Mucosa of rectum (tissue), 2 donors: ENCODE results near the gene ZNF117.
A peak's percentile ranks its signal among the peaks of the same experiment; 100 is the strongest.
"Not testable (repeated sequence)": the region's sequence is repeated elsewhere in the genome, so short reads cannot be mapped to it uniquely, and the experiment has no call there.

Source experiments
- H3K27ac ChIP-seq, 2 donors: one replicate each; pipeline ENCODE4 v1.7.0; 2013; ENCODE audit warnings: inconsistent platforms in 2 of 2, low read depth in 2 of 2, low read length in 2 of 2
- H3K27me3 ChIP-seq, 2 donors: one replicate each; pipeline ENCODE4 v1.7.0; 2013; ENCODE audit warnings: low read length in 2 of 2; ENCODE audit not compliant: control insufficient read depth in 2 of 2, insufficient read depth in 2 of 2
- H3K36me3 ChIP-seq, 2 donors: one replicate each; pipeline ENCODE4 v1.7.0; 2013; ENCODE audit warnings: low read length in 2 of 2; ENCODE audit not compliant: control insufficient read depth in 2 of 2, insufficient read depth in 2 of 2
- H3K4me1 ChIP-seq, 2 donors: one replicate each; pipeline ENCODE4 v1.7.0; 2013; ENCODE audit warnings: low read length in 2 of 2, mild to moderate bottlenecking in 1 of 2; ENCODE audit not compliant: control insufficient read depth in 2 of 2, insufficient read depth in 2 of 2
- H3K4me3 ChIP-seq, 2 donors: one replicate each; pipeline ENCODE4 v1.7.0; 2013; ENCODE audit warnings: low read length in 2 of 2
- H3K9ac ChIP-seq, 2 donors: one replicate each; pipeline ENCODE4 v1.7.0; 2013; ENCODE audit warnings: low read length in 2 of 2, low read depth in 1 of 2, mild to moderate bottlenecking in 1 of 2
- H3K9me3 ChIP-seq, 2 donors: one replicate each; pipeline ENCODE4 v1.7.0; 2013; ENCODE audit warnings: low read length in 2 of 2; ENCODE audit not compliant: control insufficient read depth in 2 of 2
- donor health status: healthy.
- donor health status: Normal muscosa, but diverticular disease.

ZNF117 gene

GRCh38 chr7:64950673-64951072 lies 40.2 kb downstream of the ZNF117 start:
- not testable (repeated sequence) for H3K4me1 ChIP-seq, H3K9me3 ChIP-seq
- peaks cover 11 to 12% of the 10 kb centered on the region in 2 donors for H3K27me3 ChIP-seq

GRCh38 chr7:64948774-64949173 lies 42.1 kb downstream of the ZNF117 start:
- H3K4me3 ChIP-seq, H3K9ac ChIP-seq, H3K36me3 ChIP-seq, H3K27ac ChIP-seq, H3K9me3 ChIP-seq, H3K4me1 ChIP-seq: not testable (repeated sequence)
- H3K27me3 ChIP-seq: peaks cover 12 to 14% of the 10 kb centered on the region in 2 donors

More at GRCh38 chr7:64950673-64951072, 40.2 kb downstream of the ZNF117 start:
- not testable (repeated sequence) for H3K27ac ChIP-seq, H3K4me3 ChIP-seq, H3K36me3 ChIP-seq, H3K9ac ChIP-seq

- Histone ChIP-seq H3K4me1 (no peaks in the 10 kb centered on the region), H3K27ac (no peak overlapping the region), H3K27me3 (peaks cover 12 to 14% of the 10 kb centered on the region in 2 donors), H3K36me3 (no peaks in the 10 kb centered on the region), H3K4me3 (peak overlapping the region in 1 of 2 donors; percentile 7), H3K9ac (no peak overlapping the region), H3K9me3 (no peaks in the 10 kb centered on the region)
Observed at GRCh38 chr7:64947252-64948000, 43.4 kb downstream of the ZNF117 start.

- peaks cover 12 to 14% of the 10 kb centered on the region in 2 donors for H3K27me3 ChIP-seq
- H3K27ac ChIP-seq: no peak overlapping the region
- H3K9ac ChIP-seq: no peak overlapping the region
- no peaks in the 10 kb centered on the region for H3K36me3 ChIP-seq
- H3K4me1 ChIP-seq: no peaks in the 10 kb centered on the region
- no peaks in the 10 kb centered on the region for H3K9me3 ChIP-seq
- H3K4me3 ChIP-seq: no peak overlapping the region
Observed at GRCh38 chr7:64946772-64947171, 44.1 kb downstream of the ZNF117 start.

- Histone ChIP-seq H3K4me3 (no peak overlapping the region), H3K4me1 (no peaks in the 10 kb centered on the region), H3K27me3 (peaks cover 12 to 14% of the 10 kb centered on the region in 2 donors), H3K36me3 (no peaks in the 10 kb centered on the region), H3K27ac (no peak overlapping the region), H3K9me3 (no peaks in the 10 kb centered on the region), H3K9ac (no peak overlapping the region)
Observed at GRCh38 chr7:64945503-64946175, 45.2 kb downstream of the ZNF117 start.

- H3K27me3 ChIP-seq: peaks cover 12 to 14% of the 10 kb centered on the region in 2 donors
- not testable (repeated sequence) for H3K9ac ChIP-seq, H3K27ac ChIP-seq, H3K4me3 ChIP-seq, H3K9me3 ChIP-seq, H3K36me3 ChIP-seq, H3K4me1 ChIP-seq
Observed at GRCh38 chr7:64944667-64945502, 46.0 kb downstream of the ZNF117 start.

GRCh38 chr7:64940021-64940420 lies 50.8 kb downstream of the ZNF117 start:
- not testable (repeated sequence) for H3K9ac ChIP-seq, H3K9me3 ChIP-seq, H3K27ac ChIP-seq, H3K4me1 ChIP-seq, H3K36me3 ChIP-seq, H3K27me3 ChIP-seq, H3K4me3 ChIP-seq

- no peaks in the 10 kb centered on the region for H3K4me1 ChIP-seq
- no peak overlapping the region for H3K27ac ChIP-seq
- no peaks in the 10 kb centered on the region for H3K9me3 ChIP-seq
- H3K36me3 ChIP-seq: no peaks in the 10 kb centered on the region
- no peak overlapping the region for H3K9ac ChIP-seq
- H3K27me3 ChIP-seq: no peaks in the 10 kb centered on the region
- H3K4me3 ChIP-seq: no peak overlapping the region
Observed at GRCh38 chr7:64938540-64938939, 52.3 kb downstream of the ZNF117 start.

- no peaks in the 10 kb centered on the region for H3K27me3 ChIP-seq
- H3K36me3 ChIP-seq: no peaks in the 10 kb centered on the region
- H3K9me3 ChIP-seq: no peaks in the 10 kb centered on the region
Observed at GRCh38 chr7:64934478-64934877, 56.4 kb downstream of the ZNF117 start.

More at GRCh38 chr7:64934478-64934877, 56.4 kb downstream of the ZNF117 start:
- no peak overlapping the region for H3K27ac ChIP-seq
- no peak overlapping the region for H3K4me3 ChIP-seq
- no peak overlapping the region for H3K9ac ChIP-seq
- no peaks in the 10 kb centered on the region for H3K4me1 ChIP-seq
